ENCODE measurements around the gene CTNNA2.

The CTNNA2 gene

GRCh38 chr2:80610108-80610507 is 1097.3 kb downstream of the CTNNA2 start:
- TF ChIP-seq GATA2 (IDR thresholded peaks at IDR 0.05; ENCODE audit: low read depth, low read length) (no peak), GATA3 (IDR thresholded peaks at IDR 0.05; ENCODE audit: low read depth, low read length) (no peak)

GRCh38 chr2:80621656-80622055 is 1108.8 kb downstream of the CTNNA2 start:
- no peak for TF ChIP-seq GATA3 (IDR thresholded peaks at IDR 0.05; ENCODE audit: low read depth, low read length)
- no peak for TF ChIP-seq GATA2 (IDR thresholded peaks at IDR 0.05; ENCODE audit: low read depth, low read length)

DNA sequence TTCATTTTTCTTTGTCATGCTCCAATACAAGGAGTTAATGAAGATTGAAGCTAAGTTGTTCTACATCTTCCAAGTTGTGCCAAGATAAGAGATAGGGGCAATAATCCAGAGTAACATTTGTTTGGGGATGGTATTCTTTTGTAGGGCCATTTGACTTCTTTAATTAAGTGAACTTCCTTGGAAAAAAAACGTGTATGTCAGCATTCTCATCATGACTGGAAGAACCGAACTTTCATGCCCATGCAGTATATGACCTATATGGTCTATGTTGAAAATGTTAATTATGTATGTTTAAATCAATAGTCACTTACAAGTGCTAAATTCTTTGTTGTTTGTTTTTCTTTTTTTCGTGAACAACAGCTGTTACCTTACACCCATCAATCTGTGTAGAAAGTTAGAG is 1111.2 kb downstream of the CTNNA2 start:
- TF ChIP-seq GATA2 (IDR thresholded peaks at IDR 0.05; ENCODE audit: low read depth, low read length) (no peak), GATA3 (IDR thresholded peaks at IDR 0.05; ENCODE audit: low read depth, low read length) (no peak)

DNA sequence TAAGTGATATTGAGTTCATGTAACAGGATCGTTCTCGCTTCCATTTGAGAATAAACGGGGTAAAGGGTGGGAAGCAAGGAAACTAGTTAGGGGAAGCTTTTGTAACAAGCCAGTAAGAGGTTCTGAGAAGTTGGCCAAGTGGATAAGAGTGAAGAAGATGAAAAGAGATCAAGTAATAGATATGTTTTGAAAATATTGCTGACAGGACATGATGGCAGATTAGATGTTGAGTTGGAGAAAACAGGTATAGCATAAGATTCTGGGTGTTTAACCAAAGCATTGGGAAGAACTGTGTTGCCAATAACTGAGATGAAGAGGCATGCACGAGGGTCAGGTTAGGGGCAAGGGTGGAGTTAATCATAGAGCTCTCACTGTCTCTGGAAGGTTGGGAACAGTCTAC is 1121.7 kb downstream of the CTNNA2 start:
- TF ChIP-seq GATA2 (IDR thresholded peaks at IDR 0.05; ENCODE audit: low read depth, low read length): no peak

DNA sequence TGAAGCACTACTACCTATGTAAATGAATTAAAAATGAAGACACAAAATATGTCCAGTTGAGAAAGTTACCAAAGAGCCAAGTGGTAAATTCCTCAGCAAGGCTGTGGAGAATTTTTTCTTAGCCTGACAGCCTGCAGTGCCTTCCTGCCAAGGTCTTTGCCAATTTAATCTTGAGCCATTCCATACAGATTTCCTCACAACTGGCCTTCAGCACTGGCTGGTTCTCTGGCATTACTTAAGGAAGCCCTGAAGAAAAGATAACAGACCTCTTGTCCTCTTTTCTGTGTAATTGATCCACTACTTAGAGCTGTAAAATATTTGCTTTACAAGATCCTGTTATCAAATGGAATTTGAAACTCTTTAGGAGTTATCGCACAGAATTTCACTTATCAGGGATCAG is 1125.9 kb downstream of the CTNNA2 start:
- TF ChIP-seq GATA2 (IDR thresholded peaks at IDR 0.05; ENCODE audit: low read depth, low read length): no peak
- no peak for TF ChIP-seq GATA3 (IDR thresholded peaks at IDR 0.05; ENCODE audit: low read depth, low read length)

- TF ChIP-seq GATA3 (IDR thresholded peaks at IDR 0.05; ENCODE audit: low read depth, low read length) (no peak), GATA2 (IDR thresholded peaks at IDR 0.05; ENCODE audit: low read depth, low read length) (no peak)
Observed at GRCh38 chr2:80642465-80642864, 1129.6 kb downstream of the CTNNA2 start.

DNA sequence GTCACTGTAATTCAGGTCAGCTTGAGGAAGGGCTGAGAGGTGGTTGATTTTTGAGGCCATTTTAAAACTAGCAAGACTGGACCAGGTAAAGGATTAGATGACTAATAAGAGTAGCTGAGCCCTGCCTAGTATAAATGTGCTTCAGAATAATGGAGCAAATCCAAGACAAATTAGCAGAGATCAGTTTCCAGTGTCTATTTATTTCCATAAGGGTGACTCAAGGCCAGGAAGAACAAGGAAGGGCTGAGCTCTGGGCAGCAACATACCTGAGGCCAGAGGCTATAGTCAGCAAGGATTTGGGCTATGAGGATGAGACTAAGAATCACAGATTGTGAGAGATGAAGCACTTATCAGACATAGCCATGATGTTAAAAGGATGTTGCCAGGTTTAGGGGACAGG is 1130.7 kb downstream of the CTNNA2 start:
- no peak for TF ChIP-seq GATA2 (IDR thresholded peaks at IDR 0.05; ENCODE audit: low read depth, low read length)
- no peak for TF ChIP-seq GATA3 (IDR thresholded peaks at IDR 0.05; ENCODE audit: low read depth, low read length)

DNA sequence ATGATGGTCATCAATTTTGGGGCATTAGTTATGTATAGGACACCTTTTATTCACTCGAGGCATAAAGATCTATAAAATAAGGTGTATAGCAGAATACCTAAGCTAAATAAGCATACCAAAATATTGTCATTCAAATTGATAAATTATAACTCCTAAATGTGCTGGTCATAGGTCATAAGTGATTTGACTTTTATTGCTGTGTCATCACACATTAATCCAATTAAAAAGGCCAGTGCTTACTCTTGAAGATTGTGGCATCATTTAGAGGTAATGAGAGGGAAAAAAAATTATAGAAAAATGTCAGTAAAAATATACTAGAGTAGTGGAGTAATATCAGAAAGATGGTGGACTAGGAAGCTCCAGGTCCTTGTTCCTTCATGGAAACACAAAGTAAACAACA is 1138.6 kb downstream of the CTNNA2 start:
- TF ChIP-seq GATA2 (IDR thresholded peaks at IDR 0.05; ENCODE audit: low read depth, low read length): no peak
- TF ChIP-seq GATA3 (IDR thresholded peaks at IDR 0.05; ENCODE audit: low read depth, low read length): no peak

DNA sequence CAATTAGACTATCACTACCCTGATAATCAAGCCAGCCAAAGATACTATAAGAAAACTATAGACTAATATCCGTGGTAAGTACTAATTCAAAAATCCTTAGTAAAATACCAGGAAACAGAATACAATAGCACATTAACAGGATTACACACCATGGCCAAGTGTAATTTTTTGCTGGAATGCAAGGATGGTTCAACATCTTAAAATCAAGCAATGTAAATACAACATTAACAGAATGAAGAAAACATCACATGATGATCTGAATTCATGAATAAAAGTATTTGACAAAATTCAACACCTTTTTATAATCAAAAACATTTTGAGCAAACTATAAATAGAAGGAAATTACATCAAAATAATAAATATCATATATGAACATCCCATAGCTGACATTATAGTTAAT is 1142.4 kb downstream of the CTNNA2 start:
- TF ChIP-seq GATA2 (IDR thresholded peaks at IDR 0.05; ENCODE audit: low read depth, low read length) (no peak), GATA3 (IDR thresholded peaks at IDR 0.05; ENCODE audit: low read depth, low read length) (no peak)

- TF ChIP-seq GATA3 (IDR thresholded peaks at IDR 0.05; ENCODE audit: low read depth, low read length) (no peak), GATA2 (IDR thresholded peaks at IDR 0.05; ENCODE audit: low read depth, low read length) (no peak)
Observed at GRCh38 chr2:80670763-80671162, 1157.9 kb downstream of the CTNNA2 start.

- no peak for TF ChIP-seq GATA2 (IDR thresholded peaks at IDR 0.05; ENCODE audit: low read depth, low read length)
- TF ChIP-seq GATA3 (IDR thresholded peaks at IDR 0.05; ENCODE audit: low read depth, low read length): no peak
Observed at GRCh38 chr2:80687524-80687923, 1174.7 kb downstream of the CTNNA2 start.

DNA sequence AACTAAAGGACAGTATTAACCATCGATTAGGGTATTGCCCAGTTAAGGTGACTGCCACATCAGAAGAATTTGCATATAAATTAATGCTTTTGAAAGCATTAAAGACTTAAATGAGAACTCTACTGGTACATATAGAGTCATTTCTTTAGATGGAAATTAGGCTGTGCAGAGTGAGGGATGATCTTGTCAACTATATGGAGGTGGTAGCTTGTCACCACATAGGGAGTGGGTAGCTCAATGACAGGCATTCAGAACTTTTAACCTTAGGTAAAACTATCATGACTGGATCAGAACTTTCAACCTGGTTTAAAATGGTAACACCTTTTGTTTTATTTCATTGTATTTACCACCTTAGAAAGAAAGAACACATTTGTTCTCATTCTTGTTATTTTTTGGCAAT is 1176.3 kb downstream of the CTNNA2 start:
- no peak for TF ChIP-seq GATA2 (IDR thresholded peaks at IDR 0.05; ENCODE audit: low read depth, low read length)
- TF ChIP-seq GATA3 (IDR thresholded peaks at IDR 0.05; ENCODE audit: low read depth, low read length): no peak

Data from SH-SY5Y (cell line).